Esophagus muscularis mucosa (tissue), 4 donors: ENCODE results near the gene ZC3H14. TPM values are rescaled to one million over a fixed set of nuclear protein-coding genes. Genes with fewer than 3 reads are reported as not detected.

ENCODE experiments used
- DNase-seq: peaks from one replicate; pipeline ENCODE4 v3.0.0-alpha.2; 2017; ENCODE audit errors: extremely low spot score
- H3K27ac ChIP-seq, 4 donors: fragments of 200-600 bp; sonication (generic); replicated peaks in 1 of 4; 1 replicate in 3 of 4; 2 replicates in 1 of 4; pipeline ENCODE4 v1.5.1; 2016 to 2019; ENCODE audit warnings: mild to moderate bottlenecking in 1 of 4
- H3K27me3 ChIP-seq, 4 donors: fragments of 200-600 bp; sonication (generic); one replicate each; pipeline versions ENCODE4 v1.5.1 to v1.6.0; 2016 to 2019
- H3K36me3 ChIP-seq, 4 donors: fragments of 200-600 bp; sonication (generic); one replicate each; pipeline ENCODE4 v1.5.1; 2016 to 2019
- H3K4me1 ChIP-seq, 4 donors: fragments of 200-600 bp; sonication (generic); one replicate each; pipeline ENCODE4 v1.5.1; 2016 to 2019
- H3K4me3 ChIP-seq, 4 donors: fragments of 200-600 bp; sonication (generic); 1 replicate in 2 of 4; 2 replicates in 2 of 4; pipeline ENCODE4 v1.5.1; 2016 to 2019; ENCODE audit warnings: mild to moderate bottlenecking in 4 of 4, moderate library complexity in 1 of 4
- H3K9me3 ChIP-seq, 4 donors: fragments of 200-600 bp; sonication (generic); 1 replicate in 3 of 4; 2 replicates in 1 of 4; pipeline ENCODE4 v1.5.1; 2016 to 2019
- EP300 ChIP-seq: sonication (generic); formaldehyde crosslinking; IDR thresholded peaks from one replicate; pipeline ENCODE4 v1.6.1; 2017; ENCODE audit warnings: antibody characterized with exemption
- POLR2A ChIP-seq: fragments of 450-650 bp; IDR thresholded peaks from one replicate; pipeline ENCODE4 v1.6.1; 2017; ENCODE audit warnings: antibody characterized with exemption, moderate library complexity, mild to moderate bottlenecking, low read depth
- POLR2AphosphoS5 ChIP-seq, 2 donors: sonication (generic); formaldehyde crosslinking; IDR thresholded peaks; one replicate each; pipeline ENCODE4 v1.6.1; 2017; ENCODE audit warnings: antibody characterized with exemption in 2 of 2
- whole genome bisulfite sequencing: methylation state at CpG from one replicate; pipeline ENCODE4 v1.1.5; 2018; 5-methylcytosine and 5-hydroxymethylcytosine counted together
- intact Hi-C: fragments of 100-400 bp; cut with DNase I; formaldehyde crosslinking; loops from one replicate; pipeline ENCODE4 v1.15.1; 2023
- total RNA-seq, 4 donors: library from RNA; depleted of rRNA; stranded (reverse); fragments of >200 nt; gene quantifications; one replicate each; pipeline versions ENCODE4 v1.1.0 to v1.2.1, GENCODE V29; 2016
- TF ChIP-seq, protein P1 (sequence below), 3 experiments: fragments of 200-600 bp in 2 of 3; fragments of 450-650 bp in 1 of 3; sonication (generic) in 2 of 3; IDR thresholded peaks; one replicate each; pipeline ENCODE4 v1.5.1; 2017 to 2019; ENCODE audit warnings: antibody characterized with exemption in 3 of 3, mild to moderate bottlenecking in 2 of 3, moderate library complexity in 1 of 3

The ZC3H14 gene
- total RNA-seq, 4 donors from 2014 or later = 48.6 to 60.0 (median 58.5) TPM

DNA sequence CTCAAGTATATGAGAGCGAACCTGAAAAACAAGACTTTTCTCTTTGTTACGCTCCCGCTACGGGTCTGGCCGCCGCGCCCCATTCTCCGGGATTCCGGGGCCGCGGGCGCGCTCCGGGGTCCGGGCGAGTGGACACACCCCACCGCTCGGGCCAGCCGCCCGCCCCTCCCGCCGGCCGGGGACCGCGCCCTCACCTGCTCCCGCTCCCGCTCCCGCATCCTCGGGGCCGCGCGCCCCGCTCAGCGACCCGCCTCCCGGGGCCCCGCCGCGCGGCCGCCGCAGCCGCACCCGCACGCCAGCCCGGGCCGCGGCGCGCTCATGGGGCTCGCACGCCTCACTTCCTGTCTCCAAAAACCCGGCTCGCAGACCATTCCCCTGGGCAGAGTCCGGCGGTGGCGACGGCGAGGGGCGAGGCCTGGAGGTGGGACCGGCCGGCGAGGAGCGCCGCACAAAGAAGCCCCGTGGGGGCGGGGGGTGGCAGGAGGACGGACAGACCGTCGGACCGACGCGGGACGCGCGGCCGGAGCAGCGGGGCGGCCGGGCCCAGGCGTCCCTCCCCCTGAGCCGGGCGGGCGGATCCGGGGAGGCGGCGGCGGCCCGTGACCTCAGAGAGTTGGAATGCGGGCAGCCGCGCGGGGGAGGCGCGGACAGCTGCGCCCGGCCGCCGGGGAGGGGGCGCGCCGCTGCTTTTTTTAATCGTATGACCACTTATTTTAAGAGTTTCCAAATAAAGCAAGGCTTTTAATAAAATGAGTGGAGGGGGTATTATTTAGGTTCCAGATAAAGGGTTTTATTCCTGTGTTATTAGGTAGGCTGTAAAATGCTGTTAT lies 8.2 kb upstream of the ZC3H14 start, which contains the start of gene PTPN21:
Gene PTPN21 (minus strand): TSS at position 551 of the 830 bp plus-strand sequence. CDS start 4,590 bp downstream, outside the sequence.
- intact Hi-C loops = loop anchor here (10.0 kb wide), 1 partner anchor 170 kb away; the partner anchor contains the start of gene SPATA7

DNA sequence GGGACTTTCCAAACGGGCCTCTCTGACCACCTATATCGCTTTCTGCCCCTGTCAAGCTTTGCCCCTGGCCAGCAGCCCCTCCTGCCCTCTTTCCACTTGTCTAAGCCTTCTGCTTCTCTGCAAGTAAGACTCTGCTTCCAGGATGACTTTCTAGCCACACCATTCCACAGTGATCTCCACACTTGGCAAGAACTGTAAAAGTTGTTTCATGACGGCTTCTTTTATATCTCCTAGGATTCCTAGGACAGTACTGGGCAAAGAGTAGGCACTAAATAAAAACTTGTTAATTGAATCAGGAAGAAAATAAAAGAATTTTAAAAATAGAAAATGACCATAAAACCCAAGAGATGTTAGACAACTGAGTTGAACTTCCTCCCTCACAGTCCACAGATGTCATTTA lies 6.3 kb upstream of the ZC3H14 start:
- DNase-seq = no peak
- Histone ChIP-seq H3K27me3 (no peaks in the 10 kb centered on the region), H3K27ac (peak overlapping the region in 3 of 4 donors; percentile 13 to 30 (median 28)), H3K4me3 (no peak overlapping the region), H3K9me3 (no peaks in the 10 kb centered on the region), H3K4me1 (peaks cover 23 to 44% (median 38%) of the 10 kb centered on the region in 4 donors), H3K36me3 (no peaks in the 10 kb centered on the region)
- intact Hi-C loops = loop anchor here (10.0 kb wide), 1 partner anchor 172 kb away; the partner anchor contains the start of gene SPATA7
- TF ChIP-seq POLR2AphosphoS5 (IDR thresholded peaks at IDR 0.05) (no peak), POLR2A (no peak), EP300 (no peak)
- TF ChIP-seq, protein P1, sequence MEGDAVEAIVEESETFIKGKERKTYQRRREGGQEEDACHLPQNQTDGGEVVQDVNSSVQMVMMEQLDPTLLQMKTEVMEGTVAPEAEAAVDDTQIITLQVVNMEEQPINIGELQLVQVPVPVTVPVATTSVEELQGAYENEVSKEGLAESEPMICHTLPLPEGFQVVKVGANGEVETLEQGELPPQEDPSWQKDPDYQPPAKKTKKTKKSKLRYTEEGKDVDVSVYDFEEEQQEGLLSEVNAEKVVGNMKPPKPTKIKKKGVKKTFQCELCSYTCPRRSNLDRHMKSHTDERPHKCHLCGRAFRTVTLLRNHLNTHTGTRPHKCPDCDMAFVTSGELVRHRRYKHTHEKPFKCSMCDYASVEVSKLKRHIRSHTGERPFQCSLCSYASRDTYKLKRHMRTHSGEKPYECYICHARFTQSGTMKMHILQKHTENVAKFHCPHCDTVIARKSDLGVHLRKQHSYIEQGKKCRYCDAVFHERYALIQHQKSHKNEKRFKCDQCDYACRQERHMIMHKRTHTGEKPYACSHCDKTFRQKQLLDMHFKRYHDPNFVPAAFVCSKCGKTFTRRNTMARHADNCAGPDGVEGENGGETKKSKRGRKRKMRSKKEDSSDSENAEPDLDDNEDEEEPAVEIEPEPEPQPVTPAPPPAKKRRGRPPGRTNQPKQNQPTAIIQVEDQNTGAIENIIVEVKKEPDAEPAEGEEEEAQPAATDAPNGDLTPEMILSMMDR (IDR thresholded peaks at IDR 0.05) = no peak
- 51% methylated on average over 3 of the region's 3 CpGs for WGBS

More for the DNA sequence above, 8.2 kb upstream of the ZC3H14 start, which contains the start of gene PTPN21:
- TF ChIP-seq, protein P1 (IDR thresholded peaks at IDR 0.05) = no peak
- TF ChIP-seq POLR2A (no peak), EP300 (no peak), POLR2AphosphoS5 (IDR thresholded peaks at IDR 0.05) (peak; percentile 43 to 69)
- DNase-seq = no peak
- Histone ChIP-seq H3K9me3 (no peaks in the 10 kb centered on the region), H3K27ac (peak within 1 kb of the TSS; percentile 89 to 94 (median 92)), H3K36me3 (peaks cover 0 to 8% (median 6%) of the 10 kb centered on the region in 4 donors), H3K4me1 (peaks cover 34 to 60% (median 52%) of the 10 kb centered on the region in 4 donors), H3K27me3 (no peaks in the 10 kb centered on the region), H3K4me3 (peak within 1 kb of the TSS; percentile 74 to 96 (median 78))
- WGBS = under 1% methylated on average over 29 of the region's 103 CpGs

- no peaks in the 10 kb centered on the region for H3K9me3 ChIP-seq
- no peaks in the 10 kb centered on the region for H3K27me3 ChIP-seq
- H3K4me3 ChIP-seq = no peak overlapping the region
- no peak for TF ChIP-seq EP300
- TF ChIP-seq, protein P1 (IDR thresholded peaks at IDR 0.05) = peak in 2 of 3 experiments; percentile 25 to 42
- peaks cover 20 to 42% (median 34%) of the 10 kb centered on the region in 4 donors for H3K4me1 ChIP-seq
- WGBS = 0% methylated on average over 1 of the region's 1 CpG
- intact Hi-C loops = loop anchor here (5.0 to 10.0 kb wide), 2 partner anchors 68 to 175 kb away; partner anchors contain the start of gene SPATA7
- no peak for DNase-seq
- H3K36me3 ChIP-seq = no peaks in the 10 kb centered on the region
- no peak overlapping the region for H3K27ac ChIP-seq
Observed at GRCh38 chr14:88559852-88560251, 3.0 kb upstream of the ZC3H14 start.

DNA sequence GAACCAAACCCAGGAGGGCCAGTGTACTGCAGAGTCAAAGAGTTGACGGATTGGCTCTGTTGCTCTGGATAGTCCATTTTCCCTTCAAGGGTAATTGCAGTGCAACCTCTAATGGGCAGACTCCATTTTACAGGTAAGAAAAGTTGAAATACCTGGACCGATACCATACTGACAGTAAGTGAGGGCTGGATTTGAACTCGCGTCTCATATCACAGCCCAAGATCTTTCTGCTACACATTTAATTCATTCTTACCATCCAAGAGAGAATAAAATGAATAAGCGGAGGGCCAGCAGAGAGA lies 356 bp upstream of the ZC3H14 start:
- WGBS = 21% methylated on average over 5 of the region's 5 CpGs
- TF ChIP-seq, protein P1 (IDR thresholded peaks at IDR 0.05) = no peak
- TF ChIP-seq EP300 (no peak), POLR2AphosphoS5 (IDR thresholded peaks at IDR 0.05) (no peak), POLR2A (no peak)
- Histone ChIP-seq H3K36me3 (no peaks in the 10 kb centered on the region), H3K27ac (peak overlapping the region; percentile 90 to 97 (median 93)), H3K27me3 (no peaks in the 10 kb centered on the region), H3K4me3 (peak overlapping the region; percentile 70 to 100 (median 80)), H3K9me3 (no peaks in the 10 kb centered on the region), H3K4me1 (peaks cover 21 to 37% (median 33%) of the 10 kb centered on the region in 4 donors)
- no peak for DNase-seq
- intact Hi-C loops = loop anchor here (5.0 kb wide), 1 partner anchor 70 kb away; no protein-coding TSS in a partner anchor
